Lower lobe of right lung (tissue), 2 donors: ENCODE data around the gene ZNF586. TPM values are rescaled to one million over a fixed set of nuclear protein-coding genes. Genes with fewer than 3 reads are reported as not detected.
"Not testable (repeated sequence)": the region's sequence is repeated elsewhere in the genome, so short reads cannot be mapped to it uniquely, and the experiment has no call there.

ENCODE experiments used
- ATAC-seq, 2 donors: fragments of 200-7000 bp; cut with Tn5 transposase; one replicate each; pipeline ENCODE4 v1.9.1; 2020 to 2022; ENCODE audit warnings: mild to moderate bottlenecking in 2 of 2, moderate library complexity in 2 of 2
- DNase-seq: peaks from one replicate; pipeline ENCODE4 v3.0.0-alpha.2; 2020
- H3K27ac ChIP-seq: fragments of 200-600 bp; one replicate; pipeline ENCODE4 v1.8.0; 2022
- H3K27me3 ChIP-seq: fragments of 200-600 bp; one replicate; pipeline ENCODE4 v1.8.0; 2022; ENCODE audit warnings: low read depth
- H3K36me3 ChIP-seq: fragments of 200-600 bp; one replicate; pipeline ENCODE4 v1.8.0; 2022; ENCODE audit warnings: mild to moderate bottlenecking
- H3K4me1 ChIP-seq: fragments of 200-600 bp; one replicate; pipeline ENCODE4 v1.8.0; 2022
- H3K4me3 ChIP-seq: fragments of 200-600 bp; one replicate; pipeline ENCODE4 v1.8.0; 2022; ENCODE audit warnings: mild to moderate bottlenecking
- H3K9me3 ChIP-seq: fragments of 200-600 bp; one replicate; pipeline ENCODE4 v1.8.0; 2022
- intact Hi-C: fragments of 100-400 bp; cut with DNase I; formaldehyde crosslinking; loops from one replicate; pipeline ENCODE4 v1.11.0; 2022
- total RNA-seq: library from RNA; stranded (reverse); fragmentation: NEBNext Ultra II Directional; extraction: Animal tissue kit (Norgen Biotek cat#: 25700); gene quantifications from one replicate; pipeline ENCODE4 v1.2.1, GENCODE V29; 2021
- TF ChIP-seq, protein P1 (sequence below): fragments of 200-600 bp; IDR thresholded peaks from one replicate; pipeline ENCODE4 v1.8.0; 2022; ENCODE audit warnings: antibody characterized with exemption, mild to moderate bottlenecking
- donor health status: DM: no; HTN: yes; CAD: no; lungs with severe emphysema.

ZNF586 gene
- total RNA-seq, 1 donor from 2014 or later = 21.8 TPM

- no peak overlapping the region for H3K4me3 ChIP-seq
- no peaks in the 10 kb centered on the region for H3K27me3 ChIP-seq
- H3K4me1 ChIP-seq = no peaks in the 10 kb centered on the region
- ATAC-seq (no peak), DNase-seq (no peak)
- H3K27ac ChIP-seq = no peak overlapping the region
- intact Hi-C loops = no loop called here
- TF ChIP-seq, protein P1, sequence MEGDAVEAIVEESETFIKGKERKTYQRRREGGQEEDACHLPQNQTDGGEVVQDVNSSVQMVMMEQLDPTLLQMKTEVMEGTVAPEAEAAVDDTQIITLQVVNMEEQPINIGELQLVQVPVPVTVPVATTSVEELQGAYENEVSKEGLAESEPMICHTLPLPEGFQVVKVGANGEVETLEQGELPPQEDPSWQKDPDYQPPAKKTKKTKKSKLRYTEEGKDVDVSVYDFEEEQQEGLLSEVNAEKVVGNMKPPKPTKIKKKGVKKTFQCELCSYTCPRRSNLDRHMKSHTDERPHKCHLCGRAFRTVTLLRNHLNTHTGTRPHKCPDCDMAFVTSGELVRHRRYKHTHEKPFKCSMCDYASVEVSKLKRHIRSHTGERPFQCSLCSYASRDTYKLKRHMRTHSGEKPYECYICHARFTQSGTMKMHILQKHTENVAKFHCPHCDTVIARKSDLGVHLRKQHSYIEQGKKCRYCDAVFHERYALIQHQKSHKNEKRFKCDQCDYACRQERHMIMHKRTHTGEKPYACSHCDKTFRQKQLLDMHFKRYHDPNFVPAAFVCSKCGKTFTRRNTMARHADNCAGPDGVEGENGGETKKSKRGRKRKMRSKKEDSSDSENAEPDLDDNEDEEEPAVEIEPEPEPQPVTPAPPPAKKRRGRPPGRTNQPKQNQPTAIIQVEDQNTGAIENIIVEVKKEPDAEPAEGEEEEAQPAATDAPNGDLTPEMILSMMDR = no peak
- H3K36me3 ChIP-seq = peaks cover 30% of the 10 kb centered on the region
- peaks cover 52% of the 10 kb centered on the region for H3K9me3 ChIP-seq
These were observed 19.8 kb downstream of the ZNF586 start for GRCh38 chr19:57789288-57789687.

- ATAC-seq, H3K4me1 ChIP-seq, DNase-seq, H3K27ac ChIP-seq, H3K9me3 ChIP-seq, intact Hi-C loops, H3K4me3 ChIP-seq, H3K27me3 ChIP-seq: not testable (repeated sequence)
- peaks cover 44% of the 10 kb centered on the region for H3K36me3 ChIP-seq
These were observed 27.1 kb downstream of the ZNF586 start for GRCh38 chr19:57796580-57796979.

GRCh38 chr19:57800696-57801095 is 31.2 kb downstream of the ZNF586 start:
- ATAC-seq = no peak
- no peak overlapping the region for H3K27ac ChIP-seq

GRCh38 chr19:57802269-57802668 is 32.8 kb downstream of the ZNF586 start:
- DNase-seq (no peak), ATAC-seq (no peak)
- Histone ChIP-seq H3K9me3 (no peaks in the 10 kb centered on the region), H3K27ac (no peak overlapping the region), H3K4me3 (no peak overlapping the region), H3K4me1 (peaks cover 31% of the 10 kb centered on the region), H3K36me3 (no peaks in the 10 kb centered on the region), H3K27me3 (no peaks in the 10 kb centered on the region)
- intact Hi-C loops = no loop called here
- TF ChIP-seq, protein P1 = no peak

More at GRCh38 chr19:57800696-57801095, 31.2 kb downstream of the ZNF586 start:
- H3K4me3 ChIP-seq = no peak overlapping the region
- peaks cover 12% of the 10 kb centered on the region for H3K36me3 ChIP-seq
- intact Hi-C loops = no loop called here
- DNase-seq = no peak
- no peaks in the 10 kb centered on the region for H3K27me3 ChIP-seq
- TF ChIP-seq, protein P1 = no peak
- H3K9me3 ChIP-seq = no peaks in the 10 kb centered on the region
- peaks cover 29% of the 10 kb centered on the region for H3K4me1 ChIP-seq

GRCh38 chr19:57803265-57803593 is 33.8 kb downstream of the ZNF586 start:
- no peaks in the 10 kb centered on the region for H3K9me3 ChIP-seq
- peaks cover 31% of the 10 kb centered on the region for H3K4me1 ChIP-seq
- H3K4me3 ChIP-seq = peak overlapping the region; percentile 58
- intact Hi-C loops = no loop called here
- no peak for DNase-seq
- H3K27me3 ChIP-seq = no peaks in the 10 kb centered on the region
- peak overlapping the region; percentile 79 for H3K27ac ChIP-seq
- no peak for ATAC-seq
- TF ChIP-seq, protein P1 = no peak
- peaks cover 9% of the 10 kb centered on the region for H3K36me3 ChIP-seq

DNA sequence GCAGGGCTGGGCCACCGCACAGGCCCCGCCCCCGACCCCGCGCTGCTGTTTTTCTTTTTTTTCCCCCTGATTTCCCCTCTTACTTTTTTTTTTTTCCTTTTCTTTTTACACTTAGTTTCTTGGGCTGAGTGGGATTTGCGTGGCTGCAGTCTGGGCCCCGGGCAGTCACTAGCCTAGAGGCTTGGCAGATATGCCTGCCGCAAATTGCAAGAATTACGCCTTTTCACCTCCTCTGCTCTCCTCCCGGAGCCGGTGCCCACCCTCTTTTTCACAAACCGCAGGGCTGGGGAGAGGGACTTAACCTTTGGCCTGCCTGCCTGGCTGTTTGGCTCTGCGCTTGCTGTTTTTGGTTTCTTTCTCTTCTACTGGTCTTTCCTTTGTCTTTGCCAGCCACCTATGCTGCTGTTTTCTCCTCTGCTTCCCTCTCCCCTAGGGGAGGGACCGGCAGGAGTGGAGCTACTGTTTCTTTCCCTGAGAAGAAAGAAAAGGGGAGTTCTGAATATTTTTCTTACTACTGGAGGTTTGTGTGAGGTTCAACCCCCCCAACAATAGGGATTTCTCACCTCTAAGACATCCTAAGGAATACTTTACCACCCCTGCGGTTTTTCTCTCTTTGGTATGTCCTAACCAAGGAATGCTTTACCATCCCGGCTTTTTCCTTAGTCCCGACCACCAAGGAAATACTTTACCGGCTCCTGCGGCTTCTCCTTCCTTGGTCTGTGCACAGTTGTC is 34.3 kb downstream of the ZNF586 start:
- TF ChIP-seq, protein P1 = no peak
- peak overlapping the region; percentile 58 for H3K4me3 ChIP-seq
- H3K27ac ChIP-seq = peak overlapping the region; percentile 79
- peaks cover 13% of the 10 kb centered on the region for H3K36me3 ChIP-seq
- H3K27me3 ChIP-seq = no peaks in the 10 kb centered on the region
- ATAC-seq (peak; percentile 55 to 60), DNase-seq (no peak)
- H3K9me3 ChIP-seq = no peaks in the 10 kb centered on the region
- intact Hi-C loops = no loop called here
- H3K4me1 ChIP-seq = peaks cover 31% of the 10 kb centered on the region
